GM06990 (cell line): ENCODE measurements around the gene HGD.
"Not testable (repeated sequence)": the region's sequence is repeated elsewhere in the genome, so short reads cannot be mapped to it uniquely, and the experiment has no call there.

Source experiments
- DNase-seq: peaks from one replicate; pipeline ENCODE4 v3.0.0-alpha.2; 2011; ENCODE audit not compliant: insufficient read length; ENCODE audit errors: extremely low read depth
- H3K27me3 ChIP-seq: replicated peaks from 2 replicates; pipeline ENCODE4 v1.6.0; 2011; ENCODE audit warnings: low read length; ENCODE audit not compliant: control insufficient read depth, insufficient read depth
- H3K36me3 ChIP-seq: 2 replicates; pipeline ENCODE4 v1.5.1; 2011; ENCODE audit warnings: low read length; ENCODE audit not compliant: control insufficient read depth, insufficient read depth
- H3K4me3 ChIP-seq: replicated peaks from 2 replicates; pipeline ENCODE4 v1.5.1; 2011; ENCODE audit warnings: low read depth, mild to moderate bottlenecking, control low read depth, low read length
- CTCF ChIP-seq: IDR thresholded peaks from 2 replicates; pipeline ENCODE4 v1.5.1; 2011; ENCODE audit warnings: low read length, control low read depth, mild to moderate bottlenecking, inconsistent platforms; ENCODE audit not compliant: insufficient read depth, poor library complexity, severe bottlenecking

Gene HGD

GRCh38 chr3:120623727-120624093, 58.3 kb downstream of the HGD start:
- Histone ChIP-seq H3K36me3 (no peaks in the 10 kb centered on the region), H3K4me3 (no peak overlapping the region), H3K27me3 (no peaks in the 10 kb centered on the region)
- no peak for TF ChIP-seq CTCF
- no peak for DNase-seq

DNA sequence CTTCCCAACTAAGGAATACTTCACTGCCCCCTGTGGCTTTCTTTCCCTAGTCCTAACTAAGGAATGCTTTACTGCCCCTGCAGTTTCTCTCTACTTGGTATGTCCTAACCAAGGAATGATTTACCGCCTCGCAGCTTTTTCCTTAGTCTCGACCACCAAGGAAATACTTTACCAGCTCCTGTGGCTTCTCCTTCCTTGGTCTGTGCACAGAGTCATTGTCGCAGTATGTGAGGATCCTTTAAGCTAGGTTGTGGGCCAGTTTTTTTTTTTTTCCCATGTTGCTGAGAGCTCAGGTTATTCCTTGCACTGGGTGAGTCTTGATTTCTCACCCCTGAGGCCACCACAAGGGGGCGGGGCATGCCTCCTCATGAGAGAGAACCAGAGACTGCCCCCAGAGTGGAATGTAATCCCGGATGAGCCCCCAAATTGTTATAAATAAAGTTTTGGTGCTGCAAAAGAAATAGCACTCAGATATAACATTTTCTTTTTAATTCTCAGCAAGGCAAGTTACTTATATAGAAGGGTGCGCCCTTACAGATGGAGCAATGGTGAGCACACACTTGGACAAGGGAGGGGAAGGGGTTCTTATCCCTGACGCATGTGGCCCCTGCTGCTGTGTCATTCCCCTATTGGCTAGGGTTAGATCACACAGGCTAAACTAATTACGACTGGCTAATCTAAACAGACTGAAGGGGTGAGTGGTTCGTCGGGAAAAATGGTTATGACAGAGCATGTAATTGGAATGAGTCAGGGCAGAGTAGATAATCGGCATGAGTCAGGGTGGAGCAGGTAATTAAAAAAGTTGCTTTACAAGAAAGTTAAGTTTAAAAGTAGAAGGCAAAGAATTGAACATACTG, 58.9 kb downstream of the HGD start:
- Histone ChIP-seq H3K4me3 (no peak overlapping the region), H3K36me3 (no peaks in the 10 kb centered on the region), H3K27me3 (no peaks in the 10 kb centered on the region)
- peak; percentile 23 for TF ChIP-seq CTCF
- DNase-seq: no peak

DNA sequence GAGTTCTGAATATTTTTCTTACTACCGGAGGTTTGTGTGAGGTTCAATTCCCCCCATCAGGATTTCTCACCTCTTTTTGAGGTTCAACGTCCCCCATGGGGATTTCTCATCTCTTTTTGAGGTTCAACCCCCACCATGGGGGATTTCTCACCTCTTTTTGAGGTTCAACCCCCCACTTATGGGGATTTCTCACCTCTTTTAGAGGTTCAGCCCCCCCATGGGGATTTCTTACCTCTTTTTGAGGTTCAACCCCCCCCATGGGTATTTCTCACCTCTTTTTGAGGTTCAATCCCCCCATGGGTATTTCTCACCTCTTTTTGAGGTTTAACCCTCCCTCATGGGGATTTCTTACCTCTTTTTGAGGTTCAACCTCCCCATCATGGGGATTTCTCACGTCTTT, 59.6 kb downstream of the HGD start:
- H3K27me3 ChIP-seq: no peaks in the 10 kb centered on the region
- no peak overlapping the region for H3K4me3 ChIP-seq
- peak; percentile 1 for DNase-seq
- H3K36me3 ChIP-seq: no peaks in the 10 kb centered on the region
- TF ChIP-seq CTCF: no peak

GRCh38 chr3:120616745-120617144, 65.3 kb downstream of the HGD start:
- not testable (repeated sequence) for H3K27me3 ChIP-seq, DNase-seq, H3K4me3 ChIP-seq, H3K36me3 ChIP-seq

- Histone ChIP-seq H3K27me3 (no peaks in the 10 kb centered on the region), H3K4me3 (no peak overlapping the region), H3K36me3 (no peaks in the 10 kb centered on the region)
- DNase-seq: no peak
- no peak for TF ChIP-seq CTCF
Observed at GRCh38 chr3:120615847-120616609, 66.0 kb downstream of the HGD start.

- no peak for DNase-seq
- no peak overlapping the region for H3K4me3 ChIP-seq
- H3K36me3 ChIP-seq: no peaks in the 10 kb centered on the region
- TF ChIP-seq CTCF: no peak
- no peaks in the 10 kb centered on the region for H3K27me3 ChIP-seq
Observed at GRCh38 chr3:120614765-120615164, 67.3 kb downstream of the HGD start.
